K562 (cell line): ENCODE results near the gene MLN. TPM values are rescaled to one million over a fixed set of nuclear protein-coding genes. Genes with fewer than 3 reads are reported as not detected.
A peak's percentile ranks its signal among the peaks of the same experiment; 100 is the strongest.

ENCODE experiments used
- ATAC-seq: fragments of 200-7000 bp; cut with Tn5 transposase; 3 replicates; pipeline ENCODE4 v1.9.1; 2020; ENCODE audit warnings: moderate library complexity
- BruUV-seq: library from RNA; stranded (reverse); fragments of 400-500 nt; replicated peaks from 2 replicates; lab custom pipeline; 2021; lab: Mats Ljungman, UMichigan
- CTCF ChIA-PET: fragments of 300-600 bp; formaldehyde crosslinking; extraction: SDS; loops from one replicate; lab custom pipeline; 2021; ENCODE audit warnings: low intra/inter-chr PET ratio; lab: Yijun Ruan, JAX
- POLR2A ChIA-PET: fragments of 300-600, 350-650 bp; sonication (Branson Sonifier 250); formaldehyde crosslinking; extraction: SDS; loops from one replicate; lab custom pipeline; 2021; ENCODE audit warnings: antibody characterized with exemption, inconsistent platforms; lab: Yijun Ruan, JAX
- DNase-seq, 4 experiments: peaks; one replicate each; pipeline versions ENCODE4 v3.0.0 to v3.0.0-alpha.2; 2011 to 2018; ENCODE audit warnings: low spot score in 3 of 4, mixed read lengths in 3 of 4; ENCODE audit errors: extremely low read depth in 1 of 4
- FAIRE-seq: peaks from 2 replicates; lab custom pipeline; 2011; peaks lifted over from hg19 to GRCh38; lab: Jason Lieb, UNC
- H2AFZ ChIP-seq: 2 replicates; pipeline ENCODE4 v1.6.0; 2011; ENCODE audit warnings: low read depth, low read length, control low read depth, inconsistent platforms
- H3K27ac ChIP-seq: fragments of 200-600 bp; 3 replicates; pipeline ENCODE4 v1.8.0; 2011; ENCODE audit warnings: low read depth, mild to moderate bottlenecking, control low read depth, inconsistent platforms, low read length, moderate library complexity, mixed read lengths; ENCODE audit errors: extremely low read depth
- H3K27me3 ChIP-seq, 2 experiments: fragments of 300-600 bp in 1 of 2; 2 replicates in 1 of 2; 3 replicates in 1 of 2; pipeline versions ENCODE4 v1.6.0 to v1.8.0; 2011; ENCODE audit warnings: inconsistent platforms in 2 of 2, low read length in 2 of 2, mild to moderate bottlenecking in 1 of 2, mixed read lengths in 1 of 2, moderate library complexity in 1 of 2; ENCODE audit not compliant: control insufficient read depth in 2 of 2, insufficient read depth in 2 of 2
- H3K36me3 ChIP-seq: fragments of 300-600 bp; 3 replicates; pipeline ENCODE4 v1.8.0; 2011; ENCODE audit warnings: mild to moderate bottlenecking, low read length, inconsistent platforms; ENCODE audit not compliant: control insufficient read depth, insufficient read depth
- H3K4me1 ChIP-seq, 2 experiments: fragments of 200-600 bp in 1 of 2; replicated peaks in 1 of 2; 2 replicates in 1 of 2; 3 replicates in 1 of 2; pipeline versions ENCODE4 v1.5.1 to v1.8.0; 2011; ENCODE audit warnings: inconsistent platforms in 2 of 2, low read length in 2 of 2, mild to moderate bottlenecking in 1 of 2, mixed read lengths in 1 of 2, moderate library complexity in 1 of 2; ENCODE audit not compliant: control insufficient read depth in 2 of 2, insufficient read depth in 2 of 2
- H3K4me2 ChIP-seq: 2 replicates; pipeline ENCODE4 v1.6.1; 2011; ENCODE audit warnings: low read length, control low read depth, inconsistent platforms, mixed read lengths; ENCODE audit not compliant: insufficient read depth
- H3K4me3 ChIP-seq: fragments of 200-600 bp; sonication (generic), shearing (Covaris generic); 2 replicates; pipeline ENCODE4 v1.5.1; 2016; ENCODE audit warnings: control low read depth, inconsistent platforms
- H3K79me2 ChIP-seq: fragments of 200-600 bp; 3 replicates; pipeline ENCODE4 v1.8.0; 2011; ENCODE audit warnings: low read length, inconsistent platforms; ENCODE audit not compliant: control insufficient read depth, insufficient read depth
- H3K9ac ChIP-seq, 2 experiments: 2 replicates each; pipeline versions ENCODE4 v1.6.0 to v1.6.1; 2011; ENCODE audit warnings: low read depth in 2 of 2, low read length in 2 of 2, control low read depth in 1 of 2, inconsistent platforms in 1 of 2, mild to moderate bottlenecking in 1 of 2, mixed read lengths in 1 of 2; ENCODE audit not compliant: insufficient read depth in 1 of 2
- H3K9me1 ChIP-seq: one replicate; pipeline ENCODE4 v1.6.0; 2011; ENCODE audit warnings: inconsistent platforms, mild to moderate bottlenecking, low read length, moderate library complexity; ENCODE audit not compliant: control insufficient read depth, insufficient read depth
- H3K9me3 ChIP-seq: replicated peaks from 2 replicates; pipeline ENCODE4 v1.5.1; 2011; ENCODE audit warnings: low read depth, low read length, inconsistent platforms; ENCODE audit not compliant: control insufficient read depth, insufficient read depth
- H4K20me1 ChIP-seq: replicated peaks from 2 replicates; pipeline ENCODE4 v1.6.1; 2011; ENCODE audit warnings: low read length, inconsistent platforms, mixed read lengths; ENCODE audit not compliant: control insufficient read depth, insufficient read depth
- EZH2 ChIP-seq: IDR thresholded peaks from 2 replicates; pipeline ENCODE4 v1.6.1; 2012; ENCODE audit warnings: low read depth, mild to moderate bottlenecking, inconsistent platforms, low read length, borderline replicate concordance
- MBD2 ChIP-seq: sonication (generic); IDR thresholded peaks from 2 replicates; pipeline ENCODE4 v1.6.1; 2016; ENCODE audit warnings: low read depth, borderline replicate concordance
- MECOM ChIP-seq: fragments of 250-450 bp; sonication (Bioruptor Pico); IDR thresholded peaks from 2 replicates; pipeline ENCODE4 v1.8.0; 2022; ENCODE audit warnings: inconsistent platforms
- MTA2 ChIP-seq: fragments of 450-650 bp; IDR thresholded peaks from 2 replicates; pipeline ENCODE4 v1.6.1; 2016; ENCODE audit warnings: low read depth
- NCOR1 ChIP-seq: fragments of 450-650 bp; IDR thresholded peaks from 2 replicates; pipeline ENCODE4 v1.6.1; 2016; ENCODE audit warnings: mild to moderate bottlenecking, moderate library complexity
- NR3C1 ChIP-seq: sonication (generic); formaldehyde crosslinking; IDR thresholded peaks from 2 replicates; pipeline ENCODE4 v1.8.1; 2022; ENCODE audit warnings: missing genetic modification reagents
- ZNF239 ChIP-seq: fragments of 250-450 bp; sonication (Bioruptor Pico); IDR thresholded peaks from 2 replicates; pipeline ENCODE4 v1.4.0; 2020; ENCODE audit warnings: mild to moderate bottlenecking
- ZNF436 ChIP-seq: fragments of 250-450, 450-650 bp; sonication (Bioruptor Pico); formaldehyde crosslinking; IDR thresholded peaks from 2 replicates; pipeline ENCODE4 v1.7.0; 2020; ENCODE audit warnings: mild to moderate bottlenecking
- WGBS: fragments of 100-300 bp; shearing (Covaris generic); methylation state at CpG from one replicate; pipeline ENCODE4 v1.1.6; 2016; ENCODE audit warnings: low coverage, mixed read lengths; ENCODE audit not compliant: insufficient coverage; ENCODE audit errors: missing lambda C conversion rate; 5-methylcytosine and 5-hydroxymethylcytosine counted together
- in situ Hi-C: fragments of 300-500 bp; cut with MboI; formaldehyde crosslinking; loops from 4 replicates; pipeline ENCODE4 v1.15.0; 2018; ENCODE audit warnings: inconsistent platforms, mixed read lengths
- intact Hi-C: fragments of 100-400 bp; cut with micrococcal nuclease; formaldehyde crosslinking; loops from 2 replicates; pipeline ENCODE4 v1.14.2; 2022
- polyA plus RNA-seq, 8 experiments: library from polyadenylated mRNA; depleted of rRNA in 4 of 8; stranded (reverse) in 5 of 8; unstranded in 3 of 8; fragments of >200 nt; fragmentation: Nextera tagmentation in 2 of 8; fragmentation: Illumina TruSeq in 1 of 8; extraction: Ambion mirVana in 2 of 8; extraction: Trizol in 1 of 8; gene quantifications; 2 replicates each; pipeline versions ENCODE4 v1.2.1 to v1.2.3, GENCODE V29; 2011 to 2014; ENCODE audit warnings: inconsistent platforms in 1 of 8, missing spikeins in 1 of 8
- total RNA-seq, 7 experiments: library from RNA; depleted of rRNA in 6 of 7; stranded (reverse); fragments of >200 nt in 6 of 7; fragmentation: Illumina TruSeq in 2 of 7; extraction: Trizol in 2 of 7; gene quantifications; 2 replicates each; pipeline versions ENCODE4 v1.2.1 to v1.2.3, GENCODE V29; 2011 to 2021; ENCODE audit warnings: low replicate concordance in 1 of 7
- TF ChIP-seq, protein P1 (sequence below): fragments of 250-450 bp; sonication (Bioruptor Pico); IDR thresholded peaks from 2 replicates; pipeline ENCODE4 v1.4.0; 2020
- TF ChIP-seq, protein P2 (sequence below): fragments of 250-450 bp; sonication (Bioruptor Pico); IDR thresholded peaks from 2 replicates; pipeline ENCODE4 v1.8.0; 2021; ENCODE audit warnings: borderline replicate concordance, mild to moderate bottlenecking, moderate library complexity; ENCODE audit not compliant: poor library complexity, severe bottlenecking

MLN gene
- total and polyA plus RNA-seq, 9 of the 15 experiments (the other 6 are each of a cell fraction or from before 2014, with no cell fraction given), result not detected

DNA sequence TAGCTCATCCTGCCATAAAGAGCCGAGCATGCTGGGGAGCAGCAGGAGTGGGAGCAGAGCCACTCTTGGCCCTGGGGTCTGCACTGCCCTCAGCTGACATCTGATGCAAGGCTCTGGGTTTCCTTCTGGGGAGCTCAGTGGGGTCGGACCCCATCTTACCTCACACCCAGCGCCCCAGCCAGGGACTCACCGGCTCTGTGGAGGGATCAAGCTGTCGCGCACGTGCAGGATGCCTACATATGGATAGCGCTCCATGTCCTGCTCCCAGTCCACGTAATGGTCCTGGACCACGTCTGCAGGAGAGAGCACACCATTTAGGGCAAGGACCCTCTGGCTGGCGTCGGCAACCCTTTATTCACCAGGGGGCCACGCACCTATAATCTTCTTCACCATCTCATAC is 27.0 kb downstream of the MLN start:
- DNase-seq (no peak), FAIRE-seq (no peak), ATAC-seq (no peak)
- BruUV-seq, result no TSS peak
- H2AFZ ChIP-seq, result no peak overlapping the region
- ChIA-PET POLR2A (interaction anchor here (0.6 to 1.4 kb wide), 5 partner anchors 10 to 348 kb away, joined by 3 to 4 read pairs (median 3); no protein-coding TSS in a partner anchor), CTCF (no interaction called here)
- H3K9me1 ChIP-seq, result no peaks in the 10 kb centered on the region
- H3K79me2 ChIP-seq, result no peaks in the 10 kb centered on the region
- H3K4me1 ChIP-seq, result peaks cover 1 to 14% of the 10 kb centered on the region in 2 experiments; a peak in 3 of 5 replicates
- no peaks in the 10 kb centered on the region for H3K27me3 ChIP-seq
- H3K9ac ChIP-seq, result 0 out of 4 replicates have a peak overlapping the region, but pooled peaks of 1 of the 2 experiments have one; percentile 20
- intact Hi-C loops, result no loop called here
- TF ChIP-seq NR3C1 (CRISPR knock-in tag), result no peak
- H3K27ac ChIP-seq, result no peak overlapping the region
- no peak overlapping the region for H3K4me2 ChIP-seq
- no peak overlapping the region for H3K4me3 ChIP-seq
- H3K9me3 ChIP-seq, result no peaks in the 10 kb centered on the region
- WGBS, result 84% methylated on average over 13 of the region's 13 CpGs
- in situ Hi-C loops, result no loop called here
- H3K36me3 ChIP-seq, result peaks cover 85% of the 10 kb centered on the region; the same call in 2 of the 3 replicates
- 0 out of 2 replicates have a peak, but pooled peaks cover 18% of the 10 kb centered on the region for H4K20me1 ChIP-seq

DNA sequence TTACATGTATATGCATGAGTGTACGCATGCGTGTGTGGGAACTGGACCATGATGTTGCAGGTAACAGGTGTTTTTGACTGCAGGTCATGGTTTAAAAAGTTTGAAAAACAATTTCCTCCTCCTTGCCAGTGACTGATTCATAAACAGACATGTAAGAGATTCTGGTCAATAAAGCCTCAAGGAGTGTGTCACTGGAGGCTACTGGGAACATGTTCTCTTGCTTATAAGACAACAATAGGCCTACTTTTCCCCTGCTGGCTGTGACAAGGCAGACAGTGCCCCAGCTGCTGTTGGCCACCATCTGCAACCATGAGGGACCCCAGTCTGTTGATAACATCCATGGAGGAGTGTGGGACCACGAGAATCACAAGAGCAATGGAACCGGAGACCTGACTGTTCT is 27.6 kb downstream of the MLN start:
- WGBS, result 89% methylated on average over 4 of the region's 4 CpGs
- peaks cover 83% of the 10 kb centered on the region; the same call in 2 of the 3 replicates for H3K36me3 ChIP-seq
- TF ChIP-seq, protein P1, sequence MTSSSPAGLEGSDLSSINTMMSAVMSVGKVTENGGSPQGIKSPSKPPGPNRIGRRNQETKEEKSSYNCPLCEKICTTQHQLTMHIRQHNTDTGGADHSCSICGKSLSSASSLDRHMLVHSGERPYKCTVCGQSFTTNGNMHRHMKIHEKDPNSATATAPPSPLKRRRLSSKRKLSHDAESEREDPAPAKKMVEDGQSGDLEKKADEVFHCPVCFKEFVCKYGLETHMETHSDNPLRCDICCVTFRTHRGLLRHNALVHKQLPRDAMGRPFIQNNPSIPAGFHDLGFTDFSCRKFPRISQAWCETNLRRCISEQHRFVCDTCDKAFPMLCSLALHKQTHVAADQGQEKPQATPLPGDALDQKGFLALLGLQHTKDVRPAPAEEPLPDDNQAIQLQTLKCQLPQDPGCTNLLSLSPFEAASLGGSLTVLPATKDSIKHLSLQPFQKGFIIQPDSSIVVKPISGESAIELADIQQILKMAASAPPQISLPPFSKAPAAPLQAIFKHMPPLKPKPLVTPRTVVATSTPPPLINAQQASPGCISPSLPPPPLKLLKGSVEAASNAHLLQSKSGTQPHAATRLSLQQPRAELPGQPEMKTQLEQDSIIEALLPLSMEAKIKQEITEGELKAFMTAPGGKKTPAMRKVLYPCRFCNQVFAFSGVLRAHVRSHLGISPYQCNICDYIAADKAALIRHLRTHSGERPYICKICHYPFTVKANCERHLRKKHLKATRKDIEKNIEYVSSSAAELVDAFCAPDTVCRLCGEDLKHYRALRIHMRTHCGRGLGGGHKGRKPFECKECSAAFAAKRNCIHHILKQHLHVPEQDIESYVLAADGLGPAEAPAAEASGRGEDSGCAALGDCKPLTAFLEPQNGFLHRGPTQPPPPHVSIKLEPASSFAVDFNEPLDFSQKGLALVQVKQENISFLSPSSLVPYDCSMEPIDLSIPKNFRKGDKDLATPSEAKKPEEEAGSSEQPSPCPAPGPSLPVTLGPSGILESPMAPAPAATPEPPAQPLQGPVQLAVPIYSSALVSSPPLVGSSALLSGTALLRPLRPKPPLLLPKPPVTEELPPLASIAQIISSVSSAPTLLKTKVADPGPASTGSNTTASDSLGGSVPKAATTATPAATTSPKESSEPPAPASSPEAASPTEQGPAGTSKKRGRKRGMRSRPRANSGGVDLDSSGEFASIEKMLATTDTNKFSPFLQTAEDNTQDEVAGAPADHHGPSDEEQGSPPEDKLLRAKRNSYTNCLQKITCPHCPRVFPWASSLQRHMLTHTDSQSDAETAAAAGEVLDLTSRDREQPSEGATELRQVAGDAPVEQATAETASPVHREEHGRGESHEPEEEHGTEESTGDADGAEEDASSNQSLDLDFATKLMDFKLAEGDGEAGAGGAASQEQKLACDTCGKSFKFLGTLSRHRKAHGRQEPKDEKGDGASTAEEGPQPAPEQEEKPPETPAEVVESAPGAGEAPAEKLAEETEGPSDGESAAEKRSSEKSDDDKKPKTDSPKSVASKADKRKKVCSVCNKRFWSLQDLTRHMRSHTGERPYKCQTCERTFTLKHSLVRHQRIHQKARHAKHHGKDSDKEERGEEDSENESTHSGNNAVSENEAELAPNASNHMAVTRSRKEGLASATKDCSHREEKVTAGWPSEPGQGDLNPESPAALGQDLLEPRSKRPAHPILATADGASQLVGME (CRISPR knock-in tag), result no peak
- TF ChIP-seq EZH2, result no peak
- no peak for TF ChIP-seq NCOR1
- TF ChIP-seq MECOM (CRISPR knock-in tag), result no peak
- no peak for TF ChIP-seq MBD2
- no peak for TF ChIP-seq ZNF436 (CRISPR knock-in tag)
- no peak for TF ChIP-seq MTA2
- no peak for TF ChIP-seq ZNF239
- TF ChIP-seq, protein P2, sequence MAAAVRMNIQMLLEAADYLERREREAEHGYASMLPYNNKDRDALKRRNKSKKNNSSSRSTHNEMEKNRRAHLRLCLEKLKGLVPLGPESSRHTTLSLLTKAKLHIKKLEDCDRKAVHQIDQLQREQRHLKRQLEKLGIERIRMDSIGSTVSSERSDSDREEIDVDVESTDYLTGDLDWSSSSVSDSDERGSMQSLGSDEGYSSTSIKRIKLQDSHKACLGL (CRISPR knock-in tag), result no peak

More for the DNA sequence above, 27.6 kb downstream of the MLN start:
- H3K9me1 ChIP-seq, result no peaks in the 10 kb centered on the region
- no peak overlapping the region for H2AFZ ChIP-seq
- intact Hi-C loops, result no loop called here
- ChIA-PET POLR2A (interaction anchor here (0.6 to 1.4 kb wide), 6 partner anchors 9 to 348 kb away, joined by 3 to 4 read pairs (median 3); no protein-coding TSS in a partner anchor), CTCF (interaction anchor here (0.5 kb wide), 1 partner anchor 282 kb away, joined by 3 read pairs; no protein-coding TSS in a partner anchor)
- H3K27ac ChIP-seq, result no peak overlapping the region
- H3K4me3 ChIP-seq, result no peak overlapping the region
- H3K4me1 ChIP-seq, result peaks cover 3 to 15% of the 10 kb centered on the region in 2 experiments; a peak in 3 of 5 replicates
- no peaks in the 10 kb centered on the region for H3K9me3 ChIP-seq
- ATAC-seq, result no peak
- no peaks in the 10 kb centered on the region for H3K79me2 ChIP-seq
- DNase-seq, result no peak
- no peak for FAIRE-seq
- H4K20me1 ChIP-seq, result peaks cover 24% of the 10 kb centered on the region
- H3K4me2 ChIP-seq, result no peak overlapping the region
- peak overlapping the region in 1 of 2 experiments; percentile 14; a peak in 1 of 4 replicates for H3K9ac ChIP-seq
- no TSS peak for BruUV-seq
- no peaks in the 10 kb centered on the region for H3K27me3 ChIP-seq
- in situ Hi-C loops, result no loop called here
